ENCODE results near the gene NRAP.

Gene NRAP

DNA sequence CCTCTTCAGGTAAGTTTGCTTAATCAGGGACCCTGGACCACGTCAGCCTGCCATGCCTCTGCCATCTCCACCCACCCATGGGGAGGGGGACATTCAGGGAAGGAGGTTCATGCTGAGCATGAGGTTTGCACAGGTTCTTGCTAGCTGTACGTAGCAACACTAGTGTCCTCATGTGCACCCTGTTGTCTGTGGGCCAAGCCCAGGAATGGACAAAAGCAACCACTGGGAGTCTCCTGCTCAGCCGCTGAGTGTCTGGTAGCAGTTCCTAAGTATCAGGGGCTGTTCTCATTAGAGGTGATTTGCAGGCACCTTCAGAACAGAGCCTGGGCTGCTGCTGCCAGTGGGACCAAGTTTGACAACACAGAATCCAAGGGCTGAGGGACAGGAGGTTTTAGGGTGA is 33.8 kb upstream of the NRAP start:
- H3K36me3 ChIP-seq (replicated peaks): peaks cover 17% of the 10 kb centered on the region
- in situ Hi-C loops (cut with HindIII; ENCODE audit: low pct_ligation_motif_present, low sequenced_read_pairs): no loop called here
- no peaks in the 10 kb centered on the region for H3K27me3 ChIP-seq (replicated peaks)
- DNase-seq: no peak
- H3K4me3 ChIP-seq (ENCODE audit: low read depth, low read length): no peak overlapping the region
- TF ChIP-seq CTCF (IDR thresholded peaks at IDR 0.05; ENCODE audit: low read depth, low read length, missing control alignments): no peak
- no peak overlapping the region for H3K27ac ChIP-seq

DNA sequence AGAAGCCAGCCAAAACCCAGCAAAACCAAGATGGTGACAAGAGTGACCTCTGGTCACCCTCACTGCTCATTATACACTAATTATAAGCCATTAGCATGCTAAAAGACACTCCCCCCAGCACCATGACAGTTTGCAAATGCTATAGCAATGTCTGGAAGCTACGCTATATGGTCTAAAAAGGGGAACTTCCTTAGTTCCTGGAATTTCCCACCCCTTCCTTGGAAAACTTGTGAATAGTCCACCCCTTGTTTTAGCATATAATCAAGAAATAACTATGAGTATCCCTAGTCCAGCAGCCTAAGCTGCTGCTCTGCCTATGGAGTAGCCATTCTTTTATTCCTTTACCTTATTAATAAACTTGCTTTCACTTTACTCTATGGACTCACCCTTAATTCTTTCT is 31.9 kb upstream of the NRAP start:
- peaks cover 20% of the 10 kb centered on the region for H3K36me3 ChIP-seq (replicated peaks)
- no peak for DNase-seq
- no peak for TF ChIP-seq CTCF (IDR thresholded peaks at IDR 0.05; ENCODE audit: low read depth, low read length, missing control alignments)
- in situ Hi-C loops (cut with HindIII; ENCODE audit: low pct_ligation_motif_present, low sequenced_read_pairs): no loop called here
- no peaks in the 10 kb centered on the region for H3K27me3 ChIP-seq (replicated peaks)
- H3K4me3 ChIP-seq (ENCODE audit: low read depth, low read length): no peak overlapping the region
- H3K27ac ChIP-seq: no peak overlapping the region

DNA sequence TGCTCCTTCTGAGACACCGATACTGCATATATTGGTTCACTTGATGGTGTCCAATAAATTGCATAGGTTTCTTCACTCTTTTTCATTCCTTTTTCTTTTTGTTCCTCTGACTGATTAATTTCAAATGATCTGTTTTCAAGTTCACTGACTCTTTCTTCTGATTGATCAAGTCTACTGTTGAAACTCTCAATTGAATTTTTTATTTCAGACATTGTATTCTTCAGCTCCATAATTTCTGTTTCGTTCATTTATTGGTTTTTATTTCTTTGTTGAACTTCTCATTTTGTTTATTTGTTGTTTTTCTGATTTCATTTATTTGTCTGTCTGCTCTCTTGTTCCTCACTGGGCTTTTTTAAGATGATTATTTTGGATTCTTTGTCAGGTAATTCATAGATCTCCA is 29.5 kb upstream of the NRAP start:
- no peak overlapping the region for H3K4me3 ChIP-seq (ENCODE audit: low read depth, low read length)
- in situ Hi-C loops (cut with HindIII; ENCODE audit: low pct_ligation_motif_present, low sequenced_read_pairs): no loop called here
- H3K36me3 ChIP-seq (replicated peaks): peaks cover 14% of the 10 kb centered on the region
- no peak overlapping the region for H3K27ac ChIP-seq
- no peak for TF ChIP-seq CTCF (IDR thresholded peaks at IDR 0.05; ENCODE audit: low read depth, low read length, missing control alignments)
- H3K27me3 ChIP-seq (replicated peaks): no peaks in the 10 kb centered on the region
- DNase-seq: no peak

- no peak for TF ChIP-seq CTCF (IDR thresholded peaks at IDR 0.05; ENCODE audit: low read depth, low read length, missing control alignments)
- Histone ChIP-seq H3K36me3 (replicated peaks) (peaks cover 7% of the 10 kb centered on the region), H3K4me3 (ENCODE audit: low read depth, low read length) (no peak overlapping the region), H3K27me3 (replicated peaks) (no peaks in the 10 kb centered on the region), H3K27ac (no peak overlapping the region)
- no peak for DNase-seq
- in situ Hi-C loops (cut with HindIII; ENCODE audit: low pct_ligation_motif_present, low sequenced_read_pairs): no loop called here
Observed at GRCh38 chr10:113692271-113692670, 28.4 kb upstream of the NRAP start.

- peaks cover 7% of the 10 kb centered on the region for H3K36me3 ChIP-seq (replicated peaks)
- H3K27me3 ChIP-seq (replicated peaks): no peaks in the 10 kb centered on the region
- DNase-seq: no peak
- in situ Hi-C loops (cut with HindIII; ENCODE audit: low pct_ligation_motif_present, low sequenced_read_pairs): no loop called here
- H3K4me3 ChIP-seq (ENCODE audit: low read depth, low read length): no peak overlapping the region
- H3K27ac ChIP-seq: no peak overlapping the region
- no peak for TF ChIP-seq CTCF (IDR thresholded peaks at IDR 0.05; ENCODE audit: low read depth, low read length, missing control alignments)
Observed at GRCh38 chr10:113691381-113691780, 27.5 kb upstream of the NRAP start.

- DNase-seq: no peak
Observed at GRCh38 chr10:113690749-113691148, 26.9 kb upstream of the NRAP start.

More at GRCh38 chr10:113690749-113691148, 26.9 kb upstream of the NRAP start:
- peaks cover 7% of the 10 kb centered on the region for H3K36me3 ChIP-seq (replicated peaks)
- in situ Hi-C loops (cut with HindIII; ENCODE audit: low pct_ligation_motif_present, low sequenced_read_pairs): no loop called here
- TF ChIP-seq CTCF (IDR thresholded peaks at IDR 0.05; ENCODE audit: low read depth, low read length, missing control alignments): no peak
- no peak overlapping the region for H3K4me3 ChIP-seq (ENCODE audit: low read depth, low read length)
- H3K27me3 ChIP-seq (replicated peaks): no peaks in the 10 kb centered on the region
- no peak overlapping the region for H3K27ac ChIP-seq

Measured in brain microvascular endothelial cell (primary cell).